Right lobe of liver (tissue), 4 donors: ENCODE data around the gene PNPLA7.

Experiments used
- POLR2A ChIP-seq: fragments of 450-650 bp; IDR thresholded peaks from one replicate; pipeline ENCODE4 v1.6.1; 2017; ENCODE audit warnings: antibody characterized with exemption, mild to moderate bottlenecking
- TF ChIP-seq, protein P1 (sequence below), 4 donors: fragments of 200-600 bp in 3 of 4; fragments of 450-650 bp in 1 of 4; IDR thresholded peaks; one replicate each; pipeline versions ENCODE4 v1.5.1 to v1.8.0; 2016 to 2022; ENCODE audit warnings: antibody characterized with exemption in 4 of 4, mild to moderate bottlenecking in 2 of 4
- donor health status: DM: no; HTN: no; CAD: no.
- donor health status: DM: no; HTN: no; CAD: no.
- donor health status: DM: no; HTN: yes; CAD: no.

DNA sequence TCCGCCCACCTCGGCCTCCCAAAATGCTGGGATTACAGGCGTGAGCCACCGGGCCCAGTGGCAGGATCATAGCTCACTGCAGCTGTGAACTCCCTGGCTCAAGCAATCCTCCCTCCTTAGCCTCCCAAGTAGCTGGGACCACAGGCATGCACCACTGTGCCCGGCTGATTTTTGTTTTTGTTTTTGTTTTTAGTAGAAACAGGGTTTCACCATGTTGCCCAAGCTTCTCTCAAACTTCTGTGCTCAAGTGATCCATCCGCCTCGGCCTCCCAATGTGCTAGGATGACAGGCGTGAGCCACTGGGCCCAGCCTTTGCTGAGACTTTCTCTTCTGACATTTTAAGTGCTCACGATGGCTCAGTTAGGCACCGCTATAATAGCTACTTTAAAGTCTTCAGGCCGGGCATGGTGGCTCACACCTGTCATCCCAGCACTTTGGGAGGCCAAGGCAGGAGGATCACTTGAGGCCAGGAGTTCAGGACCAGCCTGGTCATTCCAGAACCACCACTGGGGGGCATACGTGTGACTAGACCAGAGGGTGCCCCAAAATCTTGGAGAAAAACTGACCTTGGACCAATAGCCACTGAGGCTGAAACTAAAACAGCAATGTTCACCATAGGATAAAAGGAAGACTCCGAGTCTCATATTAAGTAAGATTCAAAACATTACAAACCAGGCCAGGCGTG lies 106.0 kb downstream of the PNPLA7 start:
- TF ChIP-seq, protein P1, sequence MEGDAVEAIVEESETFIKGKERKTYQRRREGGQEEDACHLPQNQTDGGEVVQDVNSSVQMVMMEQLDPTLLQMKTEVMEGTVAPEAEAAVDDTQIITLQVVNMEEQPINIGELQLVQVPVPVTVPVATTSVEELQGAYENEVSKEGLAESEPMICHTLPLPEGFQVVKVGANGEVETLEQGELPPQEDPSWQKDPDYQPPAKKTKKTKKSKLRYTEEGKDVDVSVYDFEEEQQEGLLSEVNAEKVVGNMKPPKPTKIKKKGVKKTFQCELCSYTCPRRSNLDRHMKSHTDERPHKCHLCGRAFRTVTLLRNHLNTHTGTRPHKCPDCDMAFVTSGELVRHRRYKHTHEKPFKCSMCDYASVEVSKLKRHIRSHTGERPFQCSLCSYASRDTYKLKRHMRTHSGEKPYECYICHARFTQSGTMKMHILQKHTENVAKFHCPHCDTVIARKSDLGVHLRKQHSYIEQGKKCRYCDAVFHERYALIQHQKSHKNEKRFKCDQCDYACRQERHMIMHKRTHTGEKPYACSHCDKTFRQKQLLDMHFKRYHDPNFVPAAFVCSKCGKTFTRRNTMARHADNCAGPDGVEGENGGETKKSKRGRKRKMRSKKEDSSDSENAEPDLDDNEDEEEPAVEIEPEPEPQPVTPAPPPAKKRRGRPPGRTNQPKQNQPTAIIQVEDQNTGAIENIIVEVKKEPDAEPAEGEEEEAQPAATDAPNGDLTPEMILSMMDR (IDR thresholded peaks at IDR 0.05), result no peak
- TF ChIP-seq POLR2A, result no peak
